GM12874 (cell line): ENCODE results near the gene HELZ2.

Experiments used
- TF ChIP-seq, protein P1 (sequence below): IDR thresholded peaks from 2 replicates; pipeline ENCODE4 v1.5.1; 2011; ENCODE audit warnings: low read depth, mild to moderate bottlenecking, control low read depth, low read length, moderate library complexity; ENCODE audit not compliant: insufficient read depth

The HELZ2 gene

DNA sequence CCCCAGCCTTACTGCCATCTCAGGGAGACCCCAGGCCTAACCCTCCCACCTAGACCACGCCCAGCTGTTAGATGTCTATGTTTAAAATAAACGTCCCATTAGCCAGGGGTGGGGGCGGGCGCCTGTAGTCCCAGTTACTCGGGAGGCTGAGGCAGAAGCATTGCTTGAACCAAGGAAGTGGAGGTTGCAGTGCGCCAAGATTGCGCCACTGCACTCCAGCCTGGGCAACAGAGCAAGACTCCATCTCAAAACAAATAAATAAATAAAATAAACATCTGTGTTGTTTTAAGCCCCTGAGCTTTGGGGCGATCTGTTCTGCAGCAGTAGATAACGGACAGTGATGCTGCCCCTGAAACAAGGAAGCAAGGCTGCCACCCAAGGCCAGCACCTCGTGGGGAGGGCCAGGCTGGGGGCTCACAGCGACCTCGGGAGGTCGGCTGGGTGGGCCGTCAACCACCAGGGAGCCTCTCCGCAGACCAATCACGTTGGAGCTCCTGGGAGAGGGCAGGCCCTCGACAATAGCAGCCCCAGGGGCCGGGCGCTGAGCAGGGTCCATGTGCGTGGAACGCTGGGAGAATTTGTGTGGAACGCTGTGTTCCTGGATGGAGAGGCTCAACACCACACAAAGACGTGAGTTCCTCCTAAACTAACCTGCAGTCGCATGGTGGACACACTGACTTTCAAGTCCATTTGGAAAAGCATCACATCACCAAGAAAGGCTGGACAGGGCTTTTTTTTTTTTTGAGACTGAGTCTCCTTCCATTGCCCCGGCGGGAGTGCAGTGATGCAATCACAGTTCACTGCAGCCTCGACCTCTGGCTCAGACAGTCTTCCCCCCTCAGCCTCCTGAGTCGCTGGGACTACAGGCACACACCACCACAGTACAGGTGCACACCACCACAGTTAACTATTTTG is 1.0 kb upstream of the HELZ2 start:
- TF ChIP-seq, protein P1, sequence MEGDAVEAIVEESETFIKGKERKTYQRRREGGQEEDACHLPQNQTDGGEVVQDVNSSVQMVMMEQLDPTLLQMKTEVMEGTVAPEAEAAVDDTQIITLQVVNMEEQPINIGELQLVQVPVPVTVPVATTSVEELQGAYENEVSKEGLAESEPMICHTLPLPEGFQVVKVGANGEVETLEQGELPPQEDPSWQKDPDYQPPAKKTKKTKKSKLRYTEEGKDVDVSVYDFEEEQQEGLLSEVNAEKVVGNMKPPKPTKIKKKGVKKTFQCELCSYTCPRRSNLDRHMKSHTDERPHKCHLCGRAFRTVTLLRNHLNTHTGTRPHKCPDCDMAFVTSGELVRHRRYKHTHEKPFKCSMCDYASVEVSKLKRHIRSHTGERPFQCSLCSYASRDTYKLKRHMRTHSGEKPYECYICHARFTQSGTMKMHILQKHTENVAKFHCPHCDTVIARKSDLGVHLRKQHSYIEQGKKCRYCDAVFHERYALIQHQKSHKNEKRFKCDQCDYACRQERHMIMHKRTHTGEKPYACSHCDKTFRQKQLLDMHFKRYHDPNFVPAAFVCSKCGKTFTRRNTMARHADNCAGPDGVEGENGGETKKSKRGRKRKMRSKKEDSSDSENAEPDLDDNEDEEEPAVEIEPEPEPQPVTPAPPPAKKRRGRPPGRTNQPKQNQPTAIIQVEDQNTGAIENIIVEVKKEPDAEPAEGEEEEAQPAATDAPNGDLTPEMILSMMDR, result no peak

DNA sequence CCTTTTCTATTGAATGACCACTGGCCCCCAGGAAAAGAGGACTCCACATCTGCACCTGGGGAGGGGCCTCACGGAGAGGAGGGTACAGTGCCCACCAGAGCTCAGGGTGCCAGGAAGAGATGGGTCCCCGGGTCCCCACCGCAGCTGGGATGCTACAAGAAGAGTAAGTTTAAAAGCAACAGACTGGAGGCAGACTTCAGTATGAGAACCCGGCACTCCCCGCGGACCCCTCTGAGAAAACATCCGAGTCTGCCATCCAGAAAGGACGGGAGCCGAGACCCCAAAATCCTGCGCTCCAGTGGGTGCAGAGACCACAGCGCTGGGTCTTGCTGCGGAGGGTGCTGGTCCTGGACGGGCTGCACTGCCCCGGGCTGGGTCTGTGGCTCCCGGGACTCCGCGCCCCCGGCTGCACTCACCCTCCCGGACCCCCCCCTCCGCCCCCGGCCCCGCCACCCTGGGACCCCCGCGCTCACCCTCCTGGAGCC is 350 bp downstream of the HELZ2 start:
- TF ChIP-seq, protein P1, result no peak

DNA sequence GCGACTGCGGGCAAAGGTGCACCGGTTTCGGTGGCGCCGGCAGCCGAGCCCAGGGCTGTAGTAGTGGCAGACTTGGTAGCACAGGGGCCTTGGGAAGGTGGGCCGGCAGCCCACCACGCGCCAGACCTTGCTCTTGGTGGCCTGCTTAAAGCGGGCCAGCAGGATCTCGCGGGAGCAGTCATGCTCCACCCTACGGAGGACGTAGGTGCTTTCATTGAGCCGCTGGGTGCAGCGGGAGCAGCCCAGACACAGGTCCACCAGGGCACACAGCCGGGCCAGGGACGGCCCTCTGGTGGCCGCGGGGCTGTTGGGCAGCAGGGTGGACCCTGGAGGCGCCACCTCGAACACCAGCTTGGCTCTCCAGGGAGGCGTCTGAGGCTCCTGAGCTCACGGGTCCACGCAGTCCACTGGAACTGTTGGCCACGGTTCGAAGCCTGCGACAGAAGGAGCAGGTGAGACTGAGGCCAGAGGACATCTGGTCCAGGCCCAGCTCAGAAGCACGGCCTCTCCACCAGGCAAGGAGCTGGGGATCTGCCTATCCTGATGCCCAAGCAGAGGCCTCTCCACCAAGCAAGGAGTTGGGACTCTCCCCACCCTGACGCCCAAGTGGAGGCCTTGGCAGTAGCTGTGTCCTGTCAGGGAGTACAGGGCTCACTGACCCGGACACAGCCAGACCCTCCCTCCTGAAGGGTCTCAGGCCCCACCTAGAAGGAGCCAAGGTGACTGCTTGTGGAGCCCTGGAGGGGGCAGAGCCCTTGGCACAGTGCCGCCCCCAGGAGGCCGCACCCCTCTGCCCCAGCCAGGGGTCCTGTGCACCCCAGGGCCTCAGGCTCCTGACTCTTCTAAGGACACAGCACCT is 1.0 kb downstream of the HELZ2 start:
- TF ChIP-seq, protein P1, result peak; percentile 25; the same call in 1 of the 2 replicates

DNA sequence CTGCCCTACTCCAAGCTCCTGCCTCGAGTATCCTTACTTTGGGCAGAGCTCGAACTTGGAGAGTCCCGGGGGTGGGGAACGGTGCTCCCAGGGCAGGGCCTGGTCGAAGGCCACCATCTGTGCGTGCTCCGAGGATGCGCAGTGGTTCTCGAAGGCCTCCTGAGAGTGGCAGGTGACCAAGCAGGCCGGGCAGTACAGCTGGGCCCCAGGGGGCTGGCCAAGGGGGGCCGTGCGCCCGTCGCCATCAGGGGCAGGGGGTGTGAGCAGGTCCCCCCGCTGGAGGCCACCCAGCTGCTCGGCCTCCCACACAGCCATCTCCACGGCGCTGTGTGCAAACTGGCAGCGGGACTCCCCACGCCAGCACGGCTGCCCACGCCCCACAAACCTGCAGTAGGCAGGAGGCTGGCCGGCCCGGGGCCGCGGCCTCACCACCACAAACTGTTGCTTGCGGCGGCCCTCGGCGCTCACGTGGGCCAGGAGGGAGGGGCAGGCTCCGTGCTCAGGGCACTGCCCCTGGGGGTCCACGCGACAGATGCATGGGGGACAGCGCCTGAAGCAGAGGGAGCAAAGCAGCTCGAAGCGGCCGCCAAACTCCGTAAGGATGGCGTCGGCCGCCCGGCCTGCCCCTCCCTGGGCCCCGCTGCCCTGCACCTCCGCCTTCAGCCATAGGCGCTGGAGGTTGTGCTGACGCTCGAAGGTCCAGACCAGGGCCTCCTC is 1.8 kb downstream of the HELZ2 start:
- TF ChIP-seq, protein P1, result no peak

DNA sequence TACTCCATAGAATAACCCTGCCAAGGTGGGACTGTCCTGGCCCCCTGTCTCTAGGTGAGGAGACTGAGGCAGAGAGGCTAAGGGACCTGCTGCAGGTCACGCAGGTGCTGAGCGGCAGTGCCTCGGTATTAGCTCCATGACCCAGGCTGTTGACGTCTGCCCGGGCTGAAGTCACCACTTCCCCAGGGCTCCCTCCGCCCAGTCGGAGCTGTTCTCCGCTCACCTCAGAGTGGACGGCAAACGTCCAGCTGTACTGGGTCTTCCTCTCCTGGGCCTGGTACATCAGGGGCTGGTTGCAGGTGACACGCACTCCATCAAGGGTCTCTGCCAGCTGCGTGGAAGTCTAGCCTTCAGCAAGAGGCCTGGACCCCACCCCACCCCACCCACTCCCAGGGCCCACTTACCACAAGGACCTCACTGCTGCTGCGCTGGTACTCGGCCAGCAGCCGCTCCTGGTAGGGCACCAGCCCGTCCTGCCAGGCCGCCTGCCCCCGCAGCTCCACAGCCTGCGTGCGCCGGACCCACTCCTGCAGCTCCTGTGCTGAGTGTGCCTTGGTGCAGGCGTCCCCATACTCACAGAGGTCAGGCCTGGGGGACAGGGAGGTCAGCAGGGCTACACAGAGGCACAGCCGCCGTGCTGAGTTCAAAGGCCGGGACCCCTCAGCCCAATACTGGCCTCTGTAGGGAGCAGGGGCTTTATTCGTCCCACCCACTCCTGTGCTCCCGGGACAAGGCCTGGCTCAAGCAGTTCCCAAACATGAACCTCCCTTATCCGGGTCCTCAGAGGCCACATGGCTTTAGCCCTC is 3.6 kb downstream of the HELZ2 start:
- TF ChIP-seq, protein P1, result no peak

DNA sequence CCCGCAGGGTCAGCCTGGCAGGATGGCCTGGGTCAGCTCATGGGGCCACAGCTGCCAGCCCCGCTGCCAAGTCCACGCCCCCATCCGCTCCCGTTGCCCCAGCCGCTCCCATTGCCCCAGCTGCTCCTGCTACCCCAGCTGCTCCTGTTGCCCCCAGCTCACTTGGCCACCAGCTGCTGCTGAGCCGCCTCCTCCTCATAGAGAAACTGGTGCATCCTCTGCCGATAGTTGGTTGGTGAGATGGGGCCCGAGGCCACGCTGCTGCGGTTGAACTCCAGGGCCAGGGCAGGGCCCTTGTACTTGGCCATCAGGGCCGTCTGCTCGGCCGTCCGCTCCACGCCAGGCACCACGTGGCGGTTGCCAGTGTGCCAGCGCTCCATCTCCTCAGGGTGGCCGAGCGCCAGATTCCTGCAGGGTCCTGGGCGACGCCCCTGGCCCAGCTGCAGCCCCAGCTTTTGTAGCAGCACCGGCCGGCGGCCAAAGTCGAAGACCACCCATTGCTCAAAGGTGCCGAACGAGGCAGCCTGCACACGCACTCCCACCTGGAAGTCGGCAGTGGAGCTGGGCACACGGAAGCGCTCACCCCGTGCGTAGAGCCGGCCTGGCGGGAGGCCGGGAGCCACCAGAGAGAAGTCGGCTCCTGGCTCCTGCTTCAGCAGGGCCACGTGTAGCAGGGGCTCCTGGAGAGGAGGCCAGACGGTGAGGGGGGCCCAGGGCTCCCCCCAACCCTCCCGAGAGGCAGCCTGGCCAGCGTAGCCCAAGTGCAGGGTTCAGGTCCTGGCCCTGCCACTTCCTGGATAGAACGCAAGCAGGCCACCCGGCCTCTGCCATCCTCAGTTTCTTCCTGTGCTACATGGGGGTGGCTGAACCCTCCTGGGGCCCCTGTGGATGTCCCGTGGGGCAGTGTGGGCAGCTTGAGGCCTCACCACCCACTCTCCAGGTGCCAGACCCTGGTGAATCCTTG is 4.8 kb downstream of the HELZ2 start:
- TF ChIP-seq, protein P1, result no peak
